SK-N-MC (cell line): Measurements from ENCODE around the gene LRG1.

Source experiments
- EZH2 ChIP-seq: fragments of 200-600 bp; sonication (generic); IDR thresholded peaks from one replicate; pipeline ENCODE4 v1.6.1; 2017; ENCODE audit warnings: antibody characterized with exemption
- FOXP2 ChIP-seq: optimal IDR thresholded peaks from 2 replicates; pipeline ENCODE3; 2011; ENCODE audit warnings: mild to moderate bottlenecking, moderate library complexity; ENCODE audit not compliant: insufficient read depth; ENCODE audit errors: extremely low read length, control extremely low read depth
- POLR2AphosphoS5 ChIP-seq: IDR thresholded peaks from 2 replicates; pipeline ENCODE4 v1.6.1; 2012; ENCODE audit warnings: mild to moderate bottlenecking, low read depth, low read length, borderline replicate concordance

- no peak for TF ChIP-seq POLR2AphosphoS5
- TF ChIP-seq EZH2, result no peak
- no peak for TF ChIP-seq FOXP2
Measured at GRCh38 chr19:4559569-4559968, 19.7 kb upstream of the LRG1 start, which contains the start of gene SEMA6B.
